Adrenal gland (tissue), 5 donors: ENCODE measurements around the gene SYK.

Source experiments
- CTCF ChIP-seq, 6 experiments: fragments of 450-650 bp in 4 of 6; fragments of 200-600 bp in 2 of 6; sonication (generic) in 1 of 6; IDR thresholded peaks; 1 replicate in 5 of 6; 2 replicates in 1 of 6; pipeline versions ENCODE4 v1.5.1 to v1.8.0; 2016 to 2021; ENCODE audit warnings: antibody characterized with exemption in 6 of 6, mild to moderate bottlenecking in 2 of 6, moderate library complexity in 1 of 6
- POLR2A ChIP-seq, 2 donors: fragments of 450-650 bp; IDR thresholded peaks; one replicate each; pipeline ENCODE4 v1.6.1; 2017; ENCODE audit warnings: antibody characterized with exemption in 2 of 2, mild to moderate bottlenecking in 2 of 2, moderate library complexity in 1 of 2
- donor health status: DM: no; HTN: no; CAD: no.

- no peak for TF ChIP-seq POLR2A (IDR thresholded peaks at IDR 0.05)
- TF ChIP-seq CTCF (IDR thresholded peaks at IDR 0.05): no peak
Measured at GRCh38 chr9:90821697-90822096, 20.1 kb downstream of the SYK start.
